Mesenchymal stem cell (in vitro differentiated cells and primary cell): ENCODE data around the gene FANK1.

ENCODE experiments used
- DNase-seq: peaks from one replicate; pipeline ENCODE4 v3.0.0-alpha.2; 2013
- H2AFZ ChIP-seq: one replicate; pipeline ENCODE4 v1.6.1; 2013; ENCODE audit warnings: low read depth, mild to moderate bottlenecking, control low read depth, inconsistent platforms, low read length, moderate library complexity
- H2AK5ac ChIP-seq: 2 replicates; pipeline ENCODE4 v1.6.1; 2013; ENCODE audit warnings: low read length, moderate library complexity, mild to moderate bottlenecking, inconsistent platforms; ENCODE audit not compliant: severe bottlenecking
- H2BK120ac ChIP-seq: one replicate; pipeline ENCODE4 v1.6.1; 2013; ENCODE audit warnings: low read depth, mild to moderate bottlenecking, inconsistent platforms, low read length, moderate library complexity
- H2BK12ac ChIP-seq, 2 experiments: one replicate each; pipeline ENCODE4 v1.6.1; 2013; ENCODE audit warnings: inconsistent platforms in 2 of 2, low read length in 2 of 2, mild to moderate bottlenecking in 2 of 2, moderate library complexity in 2 of 2, control low read depth in 1 of 2
- H2BK15ac ChIP-seq: one replicate; pipeline ENCODE4 v1.6.1; 2013; ENCODE audit warnings: mild to moderate bottlenecking, low read depth, inconsistent platforms; ENCODE audit not compliant: poor library complexity, severe bottlenecking
- H2BK5ac ChIP-seq: 2 replicates; pipeline ENCODE4 v1.6.1; 2013; ENCODE audit warnings: low read depth, mild to moderate bottlenecking, low read length, control low read depth, inconsistent platforms; ENCODE audit not compliant: poor library complexity, severe bottlenecking
- H3K14ac ChIP-seq, 2 experiments: one replicate each; pipeline ENCODE4 v1.6.1; 2013; ENCODE audit warnings: inconsistent platforms in 2 of 2, low read length in 2 of 2, control low read depth in 1 of 2, mild to moderate bottlenecking in 1 of 2, moderate library complexity in 1 of 2
- H3K18ac ChIP-seq, 2 experiments: one replicate each; pipeline ENCODE4 v1.6.1; 2013; ENCODE audit warnings: inconsistent platforms in 2 of 2, low read length in 2 of 2, control low read depth in 1 of 2, low read depth in 1 of 2, mild to moderate bottlenecking in 1 of 2
- H3K23ac ChIP-seq, 2 experiments: one replicate each; pipeline ENCODE4 v1.6.1; 2013; ENCODE audit warnings: inconsistent platforms in 2 of 2, low read length in 2 of 2, mild to moderate bottlenecking in 2 of 2, moderate library complexity in 2 of 2, control low read depth in 1 of 2
- H3K27ac ChIP-seq: 2 replicates; pipeline ENCODE4 v1.5.1; 2013; ENCODE audit warnings: mild to moderate bottlenecking, moderate library complexity, low read length, control low read depth, inconsistent platforms; ENCODE audit not compliant: poor library complexity, severe bottlenecking
- H3K27me3 ChIP-seq, 2 experiments: 2 replicates each; pipeline versions ENCODE4 v1.6.1 to v1.7.0; 2013; ENCODE audit warnings: low read length in 2 of 2, mild to moderate bottlenecking in 2 of 2, moderate library complexity in 2 of 2, control low read depth in 1 of 2, inconsistent platforms in 1 of 2; ENCODE audit not compliant: control insufficient read depth in 1 of 2, insufficient read depth in 1 of 2
- H3K36me3 ChIP-seq, 2 experiments: 2 replicates each; pipeline versions ENCODE4 v1.6.1 to v1.7.0; 2013; ENCODE audit warnings: low read length in 2 of 2, control low read depth in 1 of 2, inconsistent platforms in 1 of 2, low read depth in 1 of 2, mild to moderate bottlenecking in 1 of 2; ENCODE audit not compliant: insufficient read depth in 2 of 2, control insufficient read depth in 1 of 2
- H3K4ac ChIP-seq, 2 experiments: one replicate each; pipeline ENCODE4 v1.6.1; 2013; ENCODE audit warnings: inconsistent platforms in 2 of 2, low read length in 2 of 2, mild to moderate bottlenecking in 2 of 2, moderate library complexity in 2 of 2, control low read depth in 1 of 2, low read depth in 1 of 2
- H3K4me1 ChIP-seq: 2 replicates; pipeline ENCODE4 v1.6.1; 2013; ENCODE audit warnings: low read depth, low read length, control low read depth; ENCODE audit not compliant: control insufficient read depth, insufficient read depth
- H3K4me2 ChIP-seq: 2 replicates; pipeline ENCODE4 v1.6.1; 2013; ENCODE audit warnings: low read length, mild to moderate bottlenecking, inconsistent platforms; ENCODE audit not compliant: poor library complexity, severe bottlenecking
- H3K4me3 ChIP-seq, 2 experiments: 2 replicates each; pipeline versions ENCODE4 v1.5.1 to v1.7.0; 2013; ENCODE audit warnings: low read length in 2 of 2, mild to moderate bottlenecking in 2 of 2, control low read depth in 1 of 2, low read depth in 1 of 2; ENCODE audit not compliant: insufficient read depth in 1 of 2
- H3K79me1 ChIP-seq: replicated peaks from 2 replicates; pipeline ENCODE4 v1.6.1; 2013; ENCODE audit warnings: mild to moderate bottlenecking, control low read depth, low read length, inconsistent platforms; ENCODE audit not compliant: poor library complexity, severe bottlenecking
- H3K9ac ChIP-seq: 2 replicates; pipeline ENCODE4 v1.7.0; 2013; ENCODE audit warnings: mild to moderate bottlenecking, low read length, moderate library complexity
- H3K9me3 ChIP-seq: 2 replicates; pipeline ENCODE4 v1.7.0; 2013; ENCODE audit warnings: mild to moderate bottlenecking, low read length; ENCODE audit not compliant: control insufficient read depth
- H4K8ac ChIP-seq: one replicate; pipeline ENCODE4 v1.6.1; 2013; ENCODE audit warnings: inconsistent platforms, mild to moderate bottlenecking, low read length, moderate library complexity
- H4K91ac ChIP-seq: one replicate; pipeline ENCODE4 v1.6.1; 2013; ENCODE audit warnings: mild to moderate bottlenecking, low read length, inconsistent platforms
- WGBS: methylation state at CpG from one replicate; pipeline ENCODE4 v1.1.7; 2013; ENCODE audit warnings: mixed read lengths; 5-methylcytosine and 5-hydroxymethylcytosine counted together

FANK1 gene

GRCh38 chr10:125951290-125951689, 54.9 kb downstream of the FANK1 start:
- no peak overlapping the region for H2BK120ac ChIP-seq
- H3K27ac ChIP-seq, result no peak overlapping the region
- no peak overlapping the region for H2BK15ac ChIP-seq
- H3K4me3 ChIP-seq, result no peak overlapping the region
- DNase-seq, result no peak
- H3K4me1 ChIP-seq, result no peaks in the 10 kb centered on the region
- H4K8ac ChIP-seq, result no peak overlapping the region
- H2AK5ac ChIP-seq, result no peak overlapping the region
- H3K14ac ChIP-seq, result no peak overlapping the region
- H3K9ac ChIP-seq, result no peak overlapping the region
- H2AFZ ChIP-seq, result no peak overlapping the region
- no peak overlapping the region for H3K18ac ChIP-seq
- H3K9me3 ChIP-seq, result peaks cover 36% of the 10 kb centered on the region
- no peak overlapping the region for H2BK12ac ChIP-seq
- no peak overlapping the region for H4K91ac ChIP-seq
- whole genome bisulfite sequencing, result 80% methylated on average over 1 of the region's 1 CpG
- H2BK5ac ChIP-seq, result no peak overlapping the region
- H3K4ac ChIP-seq, result no peak overlapping the region
- no peak overlapping the region for H3K4me2 ChIP-seq
- H3K36me3 ChIP-seq, result no peaks in the 10 kb centered on the region
- no peaks in the 10 kb centered on the region for H3K79me1 ChIP-seq
- no peak overlapping the region for H3K23ac ChIP-seq
- H3K27me3 ChIP-seq, result no peaks in the 10 kb centered on the region

- H2BK5ac ChIP-seq, result no peak overlapping the region
- H2AFZ ChIP-seq, result no peak overlapping the region
- H2AK5ac ChIP-seq, result no peak overlapping the region
- no peak overlapping the region for H2BK120ac ChIP-seq
- no peaks in the 10 kb centered on the region for H3K36me3 ChIP-seq
- no peak overlapping the region for H3K9ac ChIP-seq
- H3K79me1 ChIP-seq, result no peaks in the 10 kb centered on the region
- no peaks in the 10 kb centered on the region for H3K27me3 ChIP-seq
- peaks cover 36% of the 10 kb centered on the region for H3K9me3 ChIP-seq
- H3K4me2 ChIP-seq, result no peak overlapping the region
- no peak for DNase-seq
- H4K8ac ChIP-seq, result no peak overlapping the region
- no peak overlapping the region for H2BK15ac ChIP-seq
- H4K91ac ChIP-seq, result no peak overlapping the region
- H3K27ac ChIP-seq, result no peak overlapping the region
- no peaks in the 10 kb centered on the region for H3K4me1 ChIP-seq
- H3K18ac ChIP-seq, result no peak overlapping the region
- no peak overlapping the region for H2BK12ac ChIP-seq
- no peak overlapping the region for H3K14ac ChIP-seq
- H3K4ac ChIP-seq, result no peak overlapping the region
- H3K23ac ChIP-seq, result no peak overlapping the region
- 91% methylated on average over 9 of the region's 9 CpGs for WGBS
- no peak overlapping the region for H3K4me3 ChIP-seq
Measured at GRCh38 chr10:125953778-125954385, 57.5 kb downstream of the FANK1 start.

- H3K4ac ChIP-seq, result no peak overlapping the region
Measured at GRCh38 chr10:125955766-125956165, 59.4 kb downstream of the FANK1 start.

GRCh38 chr10:125961743-125962142, 65.4 kb downstream of the FANK1 start:
- Histone ChIP-seq H3K23ac (no peak overlapping the region), H2BK15ac (no peak overlapping the region), H3K18ac (no peak overlapping the region), H3K4ac (no peak overlapping the region), H3K4me1 (peaks cover 3% of the 10 kb centered on the region), H2AFZ (no peak overlapping the region), H3K36me3 (peaks cover 0 to 3% of the 10 kb centered on the region in 2 experiments), H3K4me3 (no peak overlapping the region), H3K14ac (no peak overlapping the region), H3K9me3 (peaks cover 3% of the 10 kb centered on the region), H4K8ac (no peak overlapping the region), H3K27me3 (no peaks in the 10 kb centered on the region), H3K4me2 (no peak overlapping the region), H2BK120ac (no peak overlapping the region), H2BK5ac (no peak overlapping the region), H3K9ac (no peak overlapping the region), H3K79me1 (no peaks in the 10 kb centered on the region), H2BK12ac (no peak overlapping the region), H2AK5ac (no peak overlapping the region), H4K91ac (no peak overlapping the region), H3K27ac (no peak overlapping the region)
- 77% methylated on average over 1 of the region's 1 CpG for WGBS
- no peak for DNase-seq

More at GRCh38 chr10:125955766-125956165, 59.4 kb downstream of the FANK1 start:
- no peaks in the 10 kb centered on the region for H3K79me1 ChIP-seq
- H3K4me3 ChIP-seq, result no peak overlapping the region
- peaks cover 36% of the 10 kb centered on the region for H3K9me3 ChIP-seq
- no peak overlapping the region for H3K18ac ChIP-seq
- H3K4me2 ChIP-seq, result no peak overlapping the region
- no peak overlapping the region for H2AK5ac ChIP-seq
- H3K27ac ChIP-seq, result no peak overlapping the region
- no peak overlapping the region for H2BK120ac ChIP-seq
- H3K23ac ChIP-seq, result no peak overlapping the region
- 95% methylated on average over 2 of the region's 3 CpGs for WGBS
- no peaks in the 10 kb centered on the region for H3K27me3 ChIP-seq
- H4K8ac ChIP-seq, result no peak overlapping the region
- no peak overlapping the region for H4K91ac ChIP-seq
- peaks cover 0 to 3% of the 10 kb centered on the region in 2 experiments for H3K36me3 ChIP-seq
- H2BK5ac ChIP-seq, result no peak overlapping the region
- peaks cover 3% of the 10 kb centered on the region for H3K4me1 ChIP-seq
- no peak overlapping the region for H3K9ac ChIP-seq
- H3K14ac ChIP-seq, result no peak overlapping the region
- no peak for DNase-seq
- no peak overlapping the region for H2BK15ac ChIP-seq
- no peak overlapping the region for H2AFZ ChIP-seq
- no peak overlapping the region for H2BK12ac ChIP-seq
